ENCODE data around the gene C6.

GRCh38 chr5:41157272-41157894 is 55.9 kb downstream of the C6 start:
- no peak for TF ChIP-seq EZH2 (IDR thresholded peaks at IDR 0.05; ENCODE audit: insufficient read depth, poor library complexity, severe bottlenecking)
- no peak for TF ChIP-seq EZH2phosphoT487 (IDR thresholded peaks at IDR 0.05; ENCODE audit: insufficient read depth, low read depth)

Data from GM23248 (cell line).